ENCODE results near the gene HSPH1.
"Not testable (repeated sequence)": the region's sequence is repeated elsewhere in the genome, so short reads cannot be mapped to it uniquely, and the experiment has no call there.

HSPH1 gene

DNA sequence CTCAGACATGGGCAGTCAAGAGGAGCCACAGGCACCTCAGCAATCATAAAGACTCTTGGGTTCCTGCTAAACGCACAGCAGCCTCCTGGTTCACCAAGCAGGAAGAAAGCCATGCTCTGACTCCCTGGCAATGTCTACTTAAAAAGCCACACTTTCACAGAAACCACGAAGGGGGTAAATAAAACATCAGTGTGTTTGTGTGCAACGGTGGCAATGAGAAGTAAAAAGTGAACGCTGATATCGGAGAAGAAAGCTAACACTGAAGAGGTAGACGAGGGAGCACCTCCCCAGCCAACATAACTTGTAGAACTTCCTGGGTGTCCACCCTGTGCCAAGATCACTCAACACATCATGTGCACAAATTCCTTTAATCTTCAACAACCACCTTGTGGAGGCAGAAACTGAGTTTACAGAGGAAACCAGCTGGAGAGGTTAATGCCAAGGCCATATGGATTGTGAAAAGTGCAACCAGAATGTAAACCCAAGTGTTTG lies 30.2 kb downstream of the HSPH1 start:
- DNase-seq (ENCODE audit: low read depth in 2 of 2): no peak

DNA sequence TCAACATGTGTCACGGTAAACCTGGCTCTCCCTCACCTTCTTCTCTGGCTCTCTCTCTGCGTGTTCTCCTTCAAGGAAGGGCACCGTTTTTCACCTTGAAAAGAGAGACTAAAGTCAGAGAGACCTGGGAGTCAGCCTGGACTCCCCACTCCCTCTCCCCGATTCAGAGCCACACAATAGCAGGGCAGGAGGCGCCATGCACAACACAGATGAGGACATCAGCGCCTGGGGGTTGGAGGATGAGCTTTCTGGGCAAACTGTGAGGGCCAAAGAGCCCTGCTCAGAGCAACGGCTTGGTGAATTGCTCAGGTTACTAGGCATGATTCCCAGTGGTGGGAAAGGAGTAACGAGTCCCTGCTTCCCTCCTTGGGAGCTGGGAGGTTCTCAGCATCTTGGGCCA lies 32.3 kb downstream of the HSPH1 start:
- DNase-seq (ENCODE audit: low read depth in 2 of 2): no peak

DNA sequence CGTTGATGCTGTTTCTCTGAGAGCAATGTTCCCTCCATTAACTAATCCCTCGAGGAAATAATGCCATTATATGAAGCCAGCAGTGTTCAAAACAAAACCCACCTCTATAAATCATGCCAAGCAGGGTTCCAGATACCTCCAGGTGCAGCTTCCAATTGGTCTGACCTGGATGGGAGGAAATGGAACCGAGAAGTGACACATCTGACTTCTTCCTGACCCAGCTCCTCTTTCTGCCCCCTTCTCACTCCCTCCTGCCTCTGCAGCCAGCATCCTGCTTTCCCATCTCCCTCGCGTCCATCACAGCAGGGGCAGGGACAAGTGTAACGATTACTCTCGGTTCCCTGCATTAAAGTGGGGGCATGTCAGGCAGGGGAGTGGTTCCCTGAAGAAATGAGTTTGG lies 37.5 kb downstream of the HSPH1 start:
- no peak for DNase-seq (ENCODE audit: low read depth in 2 of 2)

DNA sequence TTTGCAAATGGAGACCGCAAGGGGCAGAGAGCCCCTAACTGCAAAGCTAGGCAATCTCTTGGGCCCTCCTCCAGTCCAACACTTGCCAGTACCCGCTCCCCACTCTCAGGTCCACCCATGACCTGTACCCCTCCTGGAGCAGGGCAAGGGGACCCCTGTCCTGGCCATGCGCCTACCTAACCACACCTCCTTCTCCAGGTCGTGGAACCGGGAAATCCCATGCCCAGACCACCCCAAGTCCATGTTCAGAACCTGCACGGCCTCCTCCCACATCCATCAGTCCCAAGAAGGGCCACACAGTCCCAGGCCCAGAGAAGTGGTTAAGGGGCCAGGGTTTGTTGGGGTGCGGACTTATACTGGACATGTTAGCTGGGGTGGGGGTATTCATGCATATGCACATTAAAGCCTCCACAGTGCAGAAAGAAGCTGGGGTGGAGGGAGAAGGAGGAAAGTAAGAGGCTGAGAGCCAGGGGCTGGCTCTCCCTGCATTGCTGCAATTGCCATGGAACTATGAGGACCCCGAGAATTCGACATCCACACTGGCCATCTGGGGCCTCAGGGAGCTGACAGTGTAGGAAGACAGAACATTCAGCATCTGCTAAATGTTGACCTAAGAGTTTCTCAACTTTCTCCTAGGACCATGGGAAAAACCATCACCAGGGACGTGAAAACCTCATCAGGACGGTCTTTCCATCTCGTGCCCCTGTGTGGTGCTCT lies 39.0 kb downstream of the HSPH1 start:
- no peak for DNase-seq (ENCODE audit: low read depth in 2 of 2)

DNA sequence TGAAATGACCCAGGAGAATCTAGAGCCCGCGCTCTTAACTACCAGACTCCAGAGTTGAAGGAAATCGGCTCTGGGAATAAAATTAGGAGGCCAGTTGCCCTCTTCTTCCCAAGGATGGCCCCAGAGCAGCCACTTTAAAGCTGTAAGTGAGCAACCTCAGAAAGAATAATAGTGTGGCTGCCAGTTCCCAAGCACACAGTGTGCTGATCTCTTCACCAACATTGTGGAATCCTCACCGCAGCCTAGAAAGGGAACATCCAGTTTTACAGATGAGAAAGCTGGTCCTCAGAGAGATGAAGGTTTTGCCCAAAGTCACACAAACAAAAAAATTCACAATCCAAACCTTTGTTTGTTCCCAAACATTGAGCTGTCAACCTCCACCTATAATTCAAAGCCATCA lies 39.6 kb downstream of the HSPH1 start:
- no peak for DNase-seq (ENCODE audit: low read depth in 2 of 2)

DNA sequence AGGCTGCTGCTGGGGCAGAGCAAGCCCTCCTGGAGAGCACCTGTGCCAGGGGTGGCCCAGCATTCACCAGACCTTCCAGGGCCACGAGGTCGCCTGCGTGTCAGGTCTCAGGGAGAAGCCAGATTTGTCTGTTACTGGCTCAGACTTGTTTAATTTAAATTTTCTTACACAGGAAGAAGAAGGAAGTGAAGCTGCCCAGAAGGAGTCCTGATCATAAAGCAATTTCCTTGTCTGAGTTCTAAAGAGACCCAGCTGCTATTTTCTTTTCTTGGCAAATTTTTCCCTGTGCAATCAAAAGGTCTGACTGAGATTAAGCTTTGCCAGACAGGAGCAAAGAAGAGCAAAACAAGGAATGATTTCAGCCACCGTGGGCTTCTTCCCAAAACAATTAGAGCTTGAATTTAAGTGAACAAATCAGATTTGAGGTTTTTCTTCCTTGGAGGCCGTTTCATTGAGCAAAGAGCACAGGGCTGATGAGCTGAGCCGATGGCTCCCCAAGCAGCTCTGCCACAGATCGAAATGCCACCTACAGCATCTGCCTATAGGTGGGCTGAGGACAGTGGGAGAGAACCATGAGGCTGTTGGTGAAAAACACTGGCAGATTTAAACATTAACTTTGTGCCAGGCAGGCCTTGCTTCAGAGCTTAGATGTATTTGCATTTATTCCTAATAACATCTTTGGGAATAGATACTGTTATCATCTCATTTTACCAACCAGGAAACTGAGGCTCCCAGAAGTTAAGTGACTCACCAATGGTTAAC lies 40.1 kb downstream of the HSPH1 start:
- DNase-seq (ENCODE audit: low read depth in 2 of 2): no peak

DNA sequence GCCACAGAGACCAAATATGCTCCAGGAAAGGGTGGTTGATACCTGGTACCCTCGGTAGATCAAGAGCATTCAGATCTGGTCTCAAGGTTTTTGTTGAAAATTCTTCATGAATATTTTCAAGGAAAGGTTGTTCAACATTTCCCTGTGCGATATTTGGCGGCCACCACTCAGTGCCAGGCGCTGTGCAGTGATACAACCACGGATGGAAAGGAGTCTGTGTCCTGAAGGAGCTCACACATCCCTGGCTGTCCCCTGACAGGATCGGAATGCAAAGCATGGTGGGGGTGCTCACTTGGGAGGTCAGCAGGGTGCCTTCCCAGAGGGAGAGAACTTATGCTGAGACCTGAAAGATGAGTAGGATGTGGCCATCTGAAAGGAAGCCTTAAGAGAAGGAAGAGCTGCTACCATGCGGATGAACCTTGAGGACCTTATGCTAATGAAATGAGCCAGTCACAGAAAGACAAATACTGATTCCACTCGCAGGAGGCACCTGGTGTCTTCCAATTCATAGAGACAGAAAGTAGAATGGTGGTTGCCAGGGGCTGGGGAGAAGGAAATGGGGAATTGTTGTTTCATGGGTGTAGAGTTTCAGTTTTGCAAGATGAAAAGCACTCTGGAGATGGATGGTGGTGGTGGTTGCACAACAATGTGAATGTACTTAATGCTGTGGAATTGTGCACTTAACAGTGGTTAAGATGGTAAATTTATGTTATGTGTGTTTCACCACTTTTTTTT lies 41.6 kb downstream of the HSPH1 start:
- DNase-seq (ENCODE audit: low read depth in 2 of 2): no peak

DNA sequence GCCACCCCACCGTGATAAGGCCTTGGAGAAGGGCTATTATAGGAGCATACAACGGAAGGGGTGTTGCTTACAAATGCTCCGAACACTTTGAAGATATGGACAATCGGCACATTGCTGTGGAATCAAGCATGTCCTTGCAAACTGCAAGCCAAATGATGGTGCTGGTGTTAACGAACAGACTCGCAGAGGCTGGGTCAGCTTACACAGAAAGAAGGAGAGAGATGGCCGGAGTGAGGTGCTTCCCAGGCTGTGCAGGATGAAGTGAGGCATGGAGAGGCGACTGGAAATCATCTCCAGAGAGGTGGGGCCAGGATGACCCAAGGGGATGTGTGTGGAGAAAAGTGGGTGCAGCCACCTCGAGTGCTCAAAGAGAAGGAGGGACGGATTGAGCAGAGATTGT lies 42.2 kb downstream of the HSPH1 start:
- no peak for DNase-seq (ENCODE audit: low read depth in 2 of 2)

DNA sequence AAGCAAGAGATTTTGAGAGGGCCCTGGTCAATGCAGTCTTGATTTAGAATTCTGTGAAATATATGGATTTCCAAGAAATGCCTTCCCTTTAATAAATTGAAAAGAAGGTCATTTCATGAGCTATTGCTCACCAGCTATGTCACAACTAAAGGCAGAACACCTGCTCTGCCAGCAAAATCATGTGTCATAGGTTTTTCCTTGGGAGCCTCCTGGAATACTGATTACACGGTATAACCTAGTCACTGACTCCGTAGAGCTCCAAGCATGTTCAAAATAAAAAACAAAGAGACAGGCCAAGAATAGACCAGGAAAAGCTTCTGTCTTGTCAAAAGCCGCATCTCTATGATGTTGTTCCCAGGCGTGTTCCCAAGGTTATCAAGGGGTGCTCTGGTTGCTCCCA lies 45.5 kb downstream of the HSPH1 start:
- DNase-seq (ENCODE audit: low read depth in 2 of 2): no peak

DNA sequence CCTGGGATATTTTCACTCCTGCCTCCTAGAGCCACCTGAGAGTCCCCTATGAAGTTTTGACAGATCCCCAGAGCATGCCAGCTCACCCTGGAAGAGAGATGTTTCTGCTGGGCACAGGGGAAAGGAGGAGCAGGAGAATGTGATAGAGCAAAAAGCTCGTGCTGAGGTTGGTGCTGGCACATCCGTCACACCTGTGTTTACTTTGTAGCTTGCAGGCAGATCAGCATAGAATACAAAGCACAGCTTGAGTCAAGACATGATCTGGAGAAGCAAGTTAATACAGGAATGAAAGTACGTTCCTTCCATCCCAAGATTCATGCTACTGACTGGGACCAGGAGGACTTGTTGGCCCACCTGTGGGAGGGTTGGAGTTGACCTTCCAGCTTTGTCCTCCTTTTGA lies 46.1 kb downstream of the HSPH1 start:
- DNase-seq (ENCODE audit: low read depth in 2 of 2): no peak

DNA sequence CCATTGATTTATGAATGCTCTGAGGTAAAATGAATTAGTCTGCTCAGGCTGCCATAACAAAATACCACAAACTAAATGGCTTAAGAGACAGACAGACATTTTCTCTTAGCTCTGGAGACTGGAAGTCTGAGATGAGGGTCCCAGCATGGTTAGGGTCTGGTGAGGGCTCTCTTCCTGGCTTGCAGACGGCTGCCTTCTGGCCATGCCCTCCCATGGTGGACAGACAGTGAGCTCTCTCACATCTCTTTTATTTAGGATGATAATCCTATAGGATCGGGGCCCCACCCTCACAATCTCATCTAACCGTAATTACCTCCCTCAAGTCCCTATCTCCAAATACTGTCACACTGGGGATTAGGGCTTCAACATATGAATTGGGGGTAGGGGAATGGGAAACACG lies 47.1 kb downstream of the HSPH1 start:
- DNase-seq (ENCODE audit: low read depth in 2 of 2): no peak

DNA sequence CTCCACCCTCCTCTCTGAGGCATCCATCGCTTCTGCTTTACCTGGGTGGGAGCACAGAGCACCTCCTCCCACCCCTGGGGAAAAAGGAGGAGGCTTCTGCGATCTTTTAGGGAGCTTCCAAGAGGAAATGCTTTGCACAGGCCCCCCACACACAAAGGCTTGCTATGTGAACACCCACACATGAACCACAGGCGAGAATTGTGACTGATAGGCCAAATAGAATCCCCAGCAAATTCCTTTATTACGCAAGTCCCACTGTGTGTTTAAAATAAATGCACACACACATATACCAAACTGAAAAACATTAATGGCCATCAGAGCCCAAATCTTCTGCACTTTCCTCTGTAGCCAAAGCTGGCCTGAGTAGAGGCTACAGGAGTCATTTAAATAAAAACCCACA lies 50.6 kb downstream of the HSPH1 start:
- no peak for DNase-seq (ENCODE audit: low read depth in 2 of 2)

DNA sequence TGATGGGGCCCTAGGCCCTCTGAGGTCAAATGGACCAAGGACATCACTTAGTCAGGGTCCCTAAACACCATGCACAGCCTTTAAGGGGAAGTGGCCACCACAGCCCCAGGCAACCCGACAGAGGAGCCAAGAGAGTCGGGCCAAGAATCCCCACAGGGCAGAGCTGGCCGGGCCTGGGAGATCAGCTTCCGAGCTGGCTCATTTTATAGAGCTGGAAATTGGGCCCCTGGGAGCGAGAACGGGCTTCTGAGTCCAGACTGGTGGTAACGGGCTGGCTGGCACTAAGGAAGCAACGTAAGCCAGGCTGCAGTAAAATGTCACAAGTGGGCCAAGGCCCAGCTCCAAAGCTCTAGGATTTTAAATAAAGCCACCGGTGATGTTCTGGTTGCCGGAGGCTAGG lies 51.1 kb downstream of the HSPH1 start:
- DNase-seq (ENCODE audit: low read depth in 2 of 2): no peak

DNA sequence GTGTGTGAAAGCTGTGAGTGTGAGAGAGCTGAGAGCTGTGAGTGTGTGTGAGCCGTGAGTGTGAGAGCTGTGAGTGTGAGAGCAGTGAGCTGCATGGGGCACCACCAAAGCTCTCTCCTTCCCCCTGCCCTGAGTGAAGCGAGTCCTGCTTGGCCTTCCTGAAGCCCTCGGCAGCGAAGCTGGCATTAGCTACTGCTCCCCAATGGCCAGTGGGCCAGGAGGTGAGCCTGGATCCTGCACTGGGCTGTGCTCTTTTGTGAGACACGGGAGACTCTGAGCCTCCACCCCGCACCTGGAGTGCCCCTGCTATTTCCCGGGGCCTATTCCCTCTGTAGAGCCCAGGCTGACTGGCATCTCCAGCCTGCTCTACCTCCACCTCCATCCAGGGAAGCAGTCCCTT lies 51.5 kb downstream of the HSPH1 start:
- no peak for DNase-seq (ENCODE audit: low read depth in 2 of 2)

DNA sequence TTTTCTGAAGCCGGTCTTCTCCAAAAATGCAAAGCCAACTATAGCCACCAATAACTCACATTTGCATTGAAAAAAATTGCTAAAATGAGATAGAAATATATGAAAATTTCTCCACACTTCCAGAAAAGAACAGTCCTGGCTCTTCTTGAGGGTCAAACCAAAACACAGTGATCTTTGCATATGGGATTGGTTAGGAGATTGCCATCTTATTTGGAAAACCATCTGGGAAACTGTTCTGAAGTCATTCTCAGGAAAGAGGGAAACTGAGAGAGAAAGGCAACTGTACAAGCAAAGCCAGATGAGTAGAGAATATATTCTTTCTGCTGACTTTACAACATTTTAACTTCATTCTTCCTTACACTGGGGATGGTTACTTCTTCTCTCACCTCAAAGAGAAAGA lies 54.6 kb downstream of the HSPH1 start:
- DNase-seq (ENCODE audit: low read depth in 2 of 2): no peak

DNA sequence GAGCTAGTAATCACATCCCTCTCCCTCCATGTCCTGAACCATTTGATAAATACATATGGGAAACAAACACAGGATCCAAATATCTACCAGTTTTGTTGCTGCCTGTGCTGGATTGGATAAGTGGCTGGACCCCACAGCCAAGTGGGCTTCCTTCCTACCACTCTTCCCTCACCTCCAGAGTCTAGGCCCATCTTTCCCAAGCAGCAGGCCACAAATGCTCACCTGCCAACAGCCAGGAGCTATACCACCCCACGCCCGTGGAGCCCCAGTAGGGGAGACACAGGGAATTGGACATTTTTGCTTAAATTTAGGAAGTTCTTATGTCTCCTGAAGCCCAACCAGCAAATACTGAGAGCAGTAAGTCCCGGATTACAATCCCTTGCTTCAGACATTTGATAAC lies 55.8 kb downstream of the HSPH1 start:
- no peak for DNase-seq (ENCODE audit: low read depth in 2 of 2)

DNA sequence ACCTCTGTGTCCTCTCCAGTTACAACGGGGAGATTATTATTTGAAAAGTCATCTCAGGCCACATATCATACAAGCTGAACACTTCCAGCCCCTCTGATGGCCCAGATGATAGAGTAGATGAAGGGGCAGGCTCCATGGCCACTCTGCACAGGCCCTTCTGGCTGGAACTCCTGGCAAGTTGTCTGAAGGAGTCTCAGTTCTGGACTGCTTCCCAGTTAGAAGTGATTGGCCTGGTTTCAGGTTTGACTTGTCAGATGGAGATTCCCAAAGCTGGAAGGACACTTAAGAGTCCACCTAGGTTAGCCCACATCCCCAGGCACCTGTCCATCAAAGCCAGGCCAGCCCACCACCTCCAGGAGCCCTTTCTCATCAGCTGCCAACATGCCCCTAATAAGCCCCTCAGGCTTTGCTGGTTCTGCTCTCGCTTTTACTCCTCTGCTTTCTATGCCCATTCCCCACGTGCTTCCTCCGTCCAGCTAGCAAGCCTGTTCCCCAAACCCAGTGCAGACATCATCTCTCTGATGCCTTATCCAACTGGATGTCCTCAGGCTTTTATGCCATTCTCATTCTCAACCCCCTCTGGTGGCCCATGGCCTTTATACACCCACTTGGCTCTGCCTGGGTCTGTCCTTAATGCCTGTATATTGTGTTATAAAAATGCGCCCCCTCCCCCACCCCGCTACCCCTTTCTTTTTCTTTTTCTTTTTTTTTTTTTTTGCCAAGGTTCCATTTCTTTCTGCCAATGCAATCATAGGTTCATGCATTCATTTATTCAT lies 56.5 kb downstream of the HSPH1 start:
- DNase-seq (ENCODE audit: low read depth in 2 of 2): no peak

DNA sequence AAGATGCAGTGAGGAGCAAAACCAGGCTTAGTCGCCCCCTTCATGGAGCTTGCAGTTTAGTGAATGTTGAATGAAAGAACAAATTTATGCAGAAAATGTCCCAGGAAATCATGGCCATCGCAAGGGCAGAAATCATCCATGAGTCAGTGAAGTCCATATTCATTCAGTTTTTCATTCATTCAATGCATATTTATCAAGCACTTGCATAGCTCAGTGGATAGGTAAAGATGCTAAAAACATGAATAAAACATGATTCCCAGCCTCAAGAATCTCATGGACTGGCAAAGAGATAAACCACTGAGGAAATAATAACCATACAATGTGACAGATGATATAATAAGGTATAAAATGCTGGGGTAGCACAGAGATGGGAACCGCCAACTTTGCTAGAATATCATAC lies 58.8 kb downstream of the HSPH1 start:
- no peak for DNase-seq (ENCODE audit: low read depth in 2 of 2)

DNA sequence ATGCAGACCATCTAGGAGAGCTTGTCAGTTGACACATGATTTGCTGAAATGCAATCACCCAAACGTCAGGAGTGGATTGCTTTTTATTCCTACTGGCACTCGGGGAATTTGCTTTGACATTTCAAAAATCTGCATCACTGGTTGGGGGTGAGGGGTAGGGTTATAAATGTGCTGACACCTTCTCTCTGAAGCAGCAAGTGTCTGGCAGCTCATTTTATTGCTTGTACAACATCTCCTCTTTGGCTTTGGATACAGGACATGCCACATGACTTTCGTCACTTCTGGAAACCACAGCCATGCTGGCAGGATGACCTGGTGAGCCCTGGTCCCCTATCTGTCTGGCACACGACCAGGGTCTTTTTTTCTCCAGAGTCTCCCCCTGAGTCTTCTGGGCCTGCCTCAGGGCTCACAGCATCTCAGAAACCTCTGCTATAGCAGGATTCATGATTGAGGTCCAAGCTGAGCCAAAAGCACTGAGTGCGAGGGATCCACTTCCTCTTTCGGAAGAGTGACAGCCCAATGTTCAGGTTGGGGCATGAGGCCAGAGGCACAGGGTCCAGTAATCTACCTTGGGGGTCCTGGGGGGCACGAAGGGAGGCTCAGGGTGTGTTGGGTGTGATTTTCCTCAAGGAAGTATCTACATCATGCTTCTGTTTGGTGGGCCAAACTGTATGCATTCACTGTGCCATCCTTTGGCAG lies 60.1 kb downstream of the HSPH1 start:
- no peak for DNase-seq (ENCODE audit: low read depth in 2 of 2)

DNA sequence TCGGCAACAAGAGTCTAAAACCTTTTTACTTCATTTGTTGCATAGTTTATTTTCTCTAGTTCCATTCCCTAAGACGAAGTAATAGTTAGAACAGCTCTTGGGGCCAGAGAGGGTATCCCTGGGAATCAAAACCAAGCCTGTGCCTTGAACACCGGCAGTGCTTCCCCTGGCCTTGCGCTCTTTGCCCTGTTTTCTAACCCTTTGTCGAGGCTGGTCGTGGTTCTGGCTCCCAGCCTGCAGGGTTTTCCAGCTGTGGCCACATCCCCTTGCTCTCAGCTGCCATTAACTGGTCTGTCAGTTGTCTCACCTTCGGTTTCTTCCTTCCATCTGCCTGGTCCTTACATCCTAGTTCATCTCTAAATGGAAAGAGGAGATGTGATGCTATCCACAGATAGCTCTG lies 61.0 kb downstream of the HSPH1 start:
- no peak for DNase-seq (ENCODE audit: low read depth in 2 of 2)

DNA sequence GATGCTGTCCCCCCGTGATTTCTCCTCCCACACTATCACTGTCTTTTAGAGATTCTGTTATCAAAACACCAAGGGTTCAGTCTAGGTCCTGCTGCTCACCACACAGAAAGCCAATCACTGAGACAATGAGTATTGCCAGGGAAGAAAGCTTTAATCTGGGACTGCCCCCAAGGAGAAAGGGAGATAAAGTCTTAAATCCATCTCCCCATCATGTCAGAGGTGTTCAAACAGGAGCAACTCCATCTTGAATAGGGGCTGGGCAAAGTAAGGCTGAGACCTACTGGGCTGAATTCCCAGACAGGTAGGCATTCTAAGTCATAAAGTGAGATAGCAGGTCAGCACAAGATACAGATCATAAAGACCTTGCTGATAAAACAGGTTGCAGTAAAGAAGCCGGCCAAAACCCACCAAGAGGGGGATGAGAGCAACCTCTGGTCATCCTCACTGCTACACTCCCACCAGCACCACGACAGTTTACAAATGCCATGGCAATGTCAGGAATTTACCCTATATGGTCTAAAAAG lies 63.7 kb downstream of the HSPH1 start:
- DNase-seq (ENCODE audit: low read depth in 2 of 2): not testable (repeated sequence)
